HEK293 (cell line): Measurements from ENCODE around the gene CDK5R2.

ENCODE experiments used
- CTCF ChIA-PET: fragments of 350-600 bp; formaldehyde crosslinking; extraction: SDS; loops from one replicate; lab custom pipeline; 2021; ENCODE audit warnings: antibody characterized with exemption; lab: Yijun Ruan, JAX
- POLR2A ChIA-PET: fragments of 300-600 bp; formaldehyde crosslinking; extraction: SDS; loops from one replicate; lab custom pipeline; 2020; ENCODE audit warnings: antibody characterized with exemption, inconsistent platforms; lab: Yijun Ruan, JAX
- H3K27ac ChIP-seq: fragments of 200-500 bp; sonication (Bioruptor generic); 2 replicates; pipeline ENCODE4 v1.5.1; 2014; ENCODE audit warnings: low read depth, low read length, control low read depth, inconsistent platforms; ENCODE audit errors: extremely low read depth
- H3K36me3 ChIP-seq, 2 experiments: fragments of 200-500 bp in 1 of 2; sonication (Bioruptor generic) in 1 of 2; 1 replicate in 1 of 2; 2 replicates in 1 of 2; pipeline ENCODE4 v1.5.1; 2014 to 2017; ENCODE audit warnings: inconsistent platforms in 2 of 2, low read length in 2 of 2; ENCODE audit not compliant: control insufficient read depth in 2 of 2, insufficient read depth in 1 of 2
- H3K4me1 ChIP-seq: fragments of 200-500 bp; sonication (Bioruptor generic); 2 replicates; pipeline ENCODE4 v1.5.1; 2014; ENCODE audit warnings: mild to moderate bottlenecking, low read length, inconsistent platforms; ENCODE audit not compliant: control insufficient read depth, insufficient read depth
- H3K4me3 ChIP-seq: 2 replicates; pipeline ENCODE4 v1.5.1; 2011; ENCODE audit warnings: low read depth, mild to moderate bottlenecking, control low read depth, low read length, moderate library complexity
- H3K9me3 ChIP-seq: fragments of 200-500 bp; sonication (Bioruptor generic); 2 replicates; pipeline ENCODE4 v1.5.1; 2014; ENCODE audit warnings: low read depth, low read length, inconsistent platforms; ENCODE audit not compliant: control insufficient read depth, insufficient read depth
- GLIS1 ChIP-seq: fragments of 450-650 bp; formaldehyde crosslinking; IDR thresholded peaks from 2 replicates; pipeline ENCODE4 v1.5.1; 2016; ENCODE audit warnings: missing biosample characterization, missing genetic modification characterization
- OVOL3 ChIP-seq: fragments of 450-650 bp; formaldehyde crosslinking; IDR thresholded peaks from 2 replicates; pipeline ENCODE4 v1.5.1; 2016; ENCODE audit warnings: missing biosample characterization, missing genetic modification characterization
- PRDM1 ChIP-seq: fragments of 450-650 bp; formaldehyde crosslinking; IDR thresholded peaks from 2 replicates; pipeline ENCODE4; 2016; ENCODE audit warnings: missing biosample characterization, missing genetic modification characterization
- SP2 ChIP-seq: fragments of 450-650 bp; formaldehyde crosslinking; IDR thresholded peaks from 2 replicates; pipeline ENCODE4 v1.5.1; 2016; ENCODE audit warnings: missing biosample characterization, missing genetic modification characterization
- ZBTB21 ChIP-seq: fragments of 450-650 bp; formaldehyde crosslinking; IDR thresholded peaks from 2 replicates; pipeline ENCODE4 v1.5.1; 2017; ENCODE audit warnings: missing biosample characterization, missing genetic modification characterization
- ZBTB26 ChIP-seq: fragments of 450-650 bp; formaldehyde crosslinking; optimal IDR thresholded peaks from 2 replicates; pipeline ENCODE3; 2016; ENCODE audit warnings: missing biosample characterization, mild to moderate bottlenecking, missing genetic modification characterization
- ZNF214 ChIP-seq: fragments of 450-650 bp; formaldehyde crosslinking; IDR thresholded peaks from 2 replicates; pipeline ENCODE4 v1.5.1; 2017; ENCODE audit warnings: missing biosample characterization, mild to moderate bottlenecking, missing genetic modification characterization, borderline replicate concordance
- ZNF394 ChIP-seq: fragments of 450-650 bp; formaldehyde crosslinking; IDR thresholded peaks from 2 replicates; pipeline ENCODE4 v1.5.1; 2016; ENCODE audit warnings: missing biosample characterization, missing genetic modification characterization, mild to moderate bottlenecking, moderate library complexity, borderline replicate concordance
- ZNF426 ChIP-seq: fragments of 450-650 bp; formaldehyde crosslinking; IDR thresholded peaks from 2 replicates; pipeline ENCODE4 v1.5.1; 2017; ENCODE audit warnings: missing biosample characterization, missing genetic modification characterization, mild to moderate bottlenecking, inconsistent platforms, moderate library complexity
- ZNF473 ChIP-seq: fragments of 450-650 bp; formaldehyde crosslinking; IDR thresholded peaks from 2 replicates; pipeline ENCODE4 v1.5.1; 2017; ENCODE audit warnings: missing biosample characterization, missing genetic modification characterization
- ZNF501 ChIP-seq: fragments of 450-650 bp; formaldehyde crosslinking; IDR thresholded peaks from 2 replicates; pipeline ENCODE4 v1.5.1; 2016; ENCODE audit warnings: missing biosample characterization, missing genetic modification characterization
- ZNF571 ChIP-seq: fragments of 450-650 bp; formaldehyde crosslinking; IDR thresholded peaks from 2 replicates; pipeline ENCODE4 v1.5.0; 2017; ENCODE audit warnings: missing biosample characterization, missing genetic modification characterization
- ZNF610 ChIP-seq: fragments of 450-650 bp; formaldehyde crosslinking; IDR thresholded peaks from 2 replicates; pipeline ENCODE4 v1.5.1; 2016; ENCODE audit warnings: missing biosample characterization, missing genetic modification characterization, borderline replicate concordance
- ZNF670 ChIP-seq: fragments of 450-650 bp; formaldehyde crosslinking; IDR thresholded peaks from 2 replicates; pipeline ENCODE4 v1.5.1; 2016; ENCODE audit warnings: missing biosample characterization, missing genetic modification characterization, low read depth
- ZNF707 ChIP-seq: fragments of 450-650 bp; formaldehyde crosslinking; IDR thresholded peaks from 2 replicates; pipeline ENCODE4 v1.5.1; 2016; ENCODE audit warnings: missing biosample characterization, missing genetic modification characterization
- ZNF768 ChIP-seq: fragments of 450-650 bp; formaldehyde crosslinking; IDR thresholded peaks from 2 replicates; pipeline ENCODE4 v1.5.1; 2018; ENCODE audit warnings: missing biosample characterization, mild to moderate bottlenecking, missing genetic modification characterization
- ZNF777 ChIP-seq: fragments of 450-650 bp; formaldehyde crosslinking; IDR thresholded peaks from 2 replicates; pipeline ENCODE4 v1.5.1; 2017; ENCODE audit warnings: missing biosample characterization, missing genetic modification characterization, borderline replicate concordance
- TF ChIP-seq, protein P1 (sequence below): fragments of 450-650 bp; formaldehyde crosslinking; IDR thresholded peaks from 2 replicates; pipeline ENCODE4 v1.5.1; 2017; ENCODE audit warnings: missing biosample characterization, missing genetic modification characterization

CDK5R2 gene

DNA sequence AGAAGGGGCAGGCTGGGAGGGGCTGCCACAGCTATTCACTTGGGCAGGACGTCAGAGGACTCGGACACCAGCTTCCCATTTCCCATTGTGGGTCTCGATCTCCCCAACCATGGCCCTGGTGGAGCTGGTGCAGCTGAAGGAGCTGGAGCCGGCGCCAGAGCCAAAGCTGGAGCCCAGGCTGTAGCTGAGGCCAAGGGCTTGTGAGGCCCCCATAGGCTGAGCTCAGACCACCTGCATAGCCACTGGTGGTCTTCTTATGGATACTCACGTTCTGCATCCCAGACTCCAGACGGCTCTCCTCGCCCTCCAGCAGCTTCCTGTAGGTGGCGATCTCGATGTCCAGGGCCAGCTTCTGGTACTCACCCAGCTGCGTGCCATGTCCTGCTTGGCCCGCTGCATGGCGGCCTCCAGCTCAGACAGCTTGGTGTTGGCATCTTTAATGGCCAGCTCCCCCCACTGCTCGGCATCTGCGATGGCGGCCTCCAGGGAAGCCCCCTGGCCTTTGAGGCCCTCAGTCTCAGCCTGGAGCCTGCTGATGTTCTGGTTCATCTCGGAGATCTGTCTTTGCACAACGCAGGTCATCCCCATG is 6.0 kb upstream of the CDK5R2 start:
- Histone ChIP-seq H3K36me3 (no peaks in the 10 kb centered on the region), H3K27ac (no peak overlapping the region), H3K4me3 (no peak overlapping the region), H3K4me1 (no peaks in the 10 kb centered on the region), H3K9me3 (no peaks in the 10 kb centered on the region)
- CTCF ChIA-PET, result interaction anchor here (0.7 to 2.4 kb wide), 6 partner anchors 8 to 200 kb away, joined by 3 to 12 read pairs (median 4); no protein-coding TSS in a partner anchor
- TF ChIP-seq ZNF707 (tag by site-specific recombination), result no peak
- no peak for TF ChIP-seq ZBTB21 (tag by site-specific recombination)
- TF ChIP-seq, protein P1, sequence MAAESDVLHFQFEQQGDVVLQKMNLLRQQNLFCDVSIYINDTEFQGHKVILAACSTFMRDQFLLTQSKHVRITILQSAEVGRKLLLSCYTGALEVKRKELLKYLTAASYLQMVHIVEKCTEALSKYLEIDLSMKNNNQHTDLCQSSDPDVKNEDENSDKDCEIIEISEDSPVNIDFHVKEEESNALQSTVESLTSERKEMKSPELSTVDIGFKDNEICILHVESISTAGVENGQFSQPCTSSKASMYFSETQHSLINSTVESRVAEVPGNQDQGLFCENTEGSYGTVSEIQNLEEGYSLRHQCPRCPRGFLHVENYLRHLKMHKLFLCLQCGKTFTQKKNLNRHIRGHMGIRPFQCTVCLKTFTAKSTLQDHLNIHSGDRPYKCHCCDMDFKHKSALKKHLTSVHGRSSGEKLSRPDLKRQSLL (tag by site-specific recombination), result peak; percentile 43; the same call in 1 of the 2 replicates
- POLR2A ChIA-PET, result no interaction called here

GRCh38 chr2:218954541-218955300 is 4.7 kb upstream of the CDK5R2 start:
- no peaks in the 10 kb centered on the region for H3K36me3 ChIP-seq
- H3K4me3 ChIP-seq, result no peak overlapping the region
- ChIA-PET POLR2A (no interaction called here), CTCF (interaction anchor here (0.6 to 2.1 kb wide), 2 partner anchors 75 to 79 kb away, joined by 3 to 9 read pairs; no protein-coding TSS in a partner anchor)
- H3K4me1 ChIP-seq, result no peaks in the 10 kb centered on the region
- H3K9me3 ChIP-seq, result no peaks in the 10 kb centered on the region
- H3K27ac ChIP-seq, result no peak overlapping the region
- TF ChIP-seq ZBTB26 (tag by site-specific recombination) (no peak), ZNF670 (no peak), ZNF394 (tag by site-specific recombination) (no peak), GLIS1 (no peak), ZNF473 (no peak), ZNF610 (tag by site-specific recombination) (no peak), PRDM1 (tag by site-specific recombination) (no peak)

DNA sequence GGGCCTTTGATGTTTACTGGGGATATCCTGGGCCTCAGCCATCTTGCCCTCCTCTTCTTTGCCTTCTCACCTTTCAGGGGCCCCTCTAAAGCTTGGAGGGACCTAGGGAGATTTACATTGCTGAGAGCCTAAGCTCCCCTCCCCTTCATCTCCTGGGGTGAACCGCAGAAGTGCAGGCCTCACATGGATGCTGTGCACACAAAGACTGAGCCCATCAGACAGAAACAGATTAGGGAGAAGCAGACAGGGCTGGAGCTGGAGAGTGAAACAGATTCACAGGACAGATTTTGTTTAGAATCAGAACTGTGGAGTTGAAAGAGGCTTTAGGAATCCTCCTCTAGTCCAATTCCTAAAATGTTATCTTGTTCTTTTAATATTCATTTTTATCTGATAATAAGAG is 3.4 kb upstream of the CDK5R2 start:
- POLR2A ChIA-PET, result no interaction called here
- TF ChIP-seq ZNF777 (tag by site-specific recombination) (no peak), OVOL3 (tag by site-specific recombination) (no peak)
- CTCF ChIA-PET, result interaction anchor here (0.7 to 2.1 kb wide), 4 partner anchors 14 to 80 kb away, joined by 3 to 9 read pairs (median 4); no protein-coding TSS in a partner anchor

GRCh38 chr2:218957671-218958070 is 1.8 kb upstream of the CDK5R2 start:
- Histone ChIP-seq H3K27ac (no peak overlapping the region), H3K4me1 (peaks cover 9% of the 10 kb centered on the region), H3K36me3 (no peaks in the 10 kb centered on the region), H3K9me3 (no peaks in the 10 kb centered on the region), H3K4me3 (no peak overlapping the region)
- CTCF ChIA-PET, result interaction anchor here (0.6 to 1.5 kb wide), 5 partner anchors 22 to 411 kb away, joined by 3 to 5 read pairs (median 3); no protein-coding TSS in a partner anchor
- TF ChIP-seq ZNF768 (no peak), ZNF501 (no peak), SP2 (tag by site-specific recombination) (no peak), ZNF426 (tag by site-specific recombination) (no peak), ZNF214 (no peak), ZNF571 (tag by site-specific recombination) (no peak)
- POLR2A ChIA-PET, result no interaction called here

More for the DNA sequence above, 3.4 kb upstream of the CDK5R2 start:
- H3K36me3 ChIP-seq, result no peaks in the 10 kb centered on the region
- no peak overlapping the region for H3K4me3 ChIP-seq
- H3K9me3 ChIP-seq, result no peaks in the 10 kb centered on the region
- peaks cover 8% of the 10 kb centered on the region for H3K4me1 ChIP-seq
- H3K27ac ChIP-seq, result no peak overlapping the region
